Dorsolateral prefrontal cortex (tissue), 118 donors: Measurements from ENCODE around the gene XAGE1A. TPM values are rescaled to one million over a fixed set of nuclear protein-coding genes. Genes with fewer than 3 reads are reported as not detected.

Source experiments
- total RNA-seq, 120 experiments: library from RNA; stranded (reverse); gene quantifications; one replicate each; pipeline versions ENCODE4 v1.2.3 to v1.2.4, GENCODE V29; 2022

Gene XAGE1A
- total RNA-seq, 120 experiments from 2014 or later = not detected

Other genes starting within 250 kb of the XAGE1A start
- gene XAGE2, start 126.8 kb upstream of the XAGE1A start, total RNA-seq = not detected
- gene XAGE1B, start 21.3 kb downstream of the XAGE1A start, total RNA-seq = not detected
- gene SSX7, start 159.1 kb downstream of the XAGE1A start, total RNA-seq = not detected
- not detected for gene SSX2, start 211.4 kb downstream of the XAGE1A start, total RNA-seq